ENCODE data around the gene TIGD3. TPM values are rescaled to one million over a fixed set of nuclear protein-coding genes. Genes with fewer than 3 reads are reported as not detected.

Gene TIGD3
- total and polyA plus RNA-seq, 2 donors (not counting 3 experiments of a cell fraction or from before 2014, with no cell fraction given) = 0.18 to 0.27 TPM

DNA sequence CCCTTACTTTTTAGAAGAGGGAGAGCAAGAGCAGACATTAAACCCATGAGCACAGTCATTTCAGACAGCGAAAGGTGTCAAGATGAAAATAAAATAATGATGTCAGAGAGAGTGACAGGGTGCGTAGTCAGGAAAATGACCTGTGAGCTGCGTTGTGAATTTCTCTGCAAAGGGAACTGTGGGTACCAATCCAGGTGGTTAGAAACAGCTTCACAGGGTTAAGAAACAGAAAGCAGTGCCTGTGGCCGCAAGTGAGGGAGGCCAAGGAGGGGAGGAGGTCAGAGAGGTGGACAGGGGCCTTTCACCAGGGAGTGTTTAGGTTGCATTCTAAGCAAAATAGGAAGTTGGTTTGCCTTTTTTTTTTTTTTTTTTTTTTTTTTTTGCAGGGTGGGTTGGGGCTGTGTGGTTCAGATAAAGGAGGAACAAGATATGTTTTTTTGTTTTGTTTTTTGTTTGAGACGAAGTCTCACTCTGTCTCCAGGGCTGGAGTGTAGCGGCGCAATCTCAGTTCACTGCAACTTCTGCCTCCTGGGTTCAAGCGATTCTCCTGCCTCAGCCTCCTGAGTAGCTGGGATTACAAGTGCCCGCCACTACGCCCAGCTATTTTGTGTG lies 7.9 kb downstream of the TIGD3 start:
- dilution Hi-C loops (cut with MboI; ENCODE audit: extremely low pct_ligation_motif_present, low sequenced_read_pairs) (no loop called here), intact Hi-C loops (cut with micrococcal nuclease) (loop anchor here (10.0 kb wide), 1 partner anchor 52 kb away; no protein-coding TSS in a partner anchor)
- Histone ChIP-seq H3K27ac (ENCODE audit: insufficient read depth, low read depth, low read length) (no peak overlapping the region), H4K20me1 (replicated peaks; ENCODE audit: control insufficient read depth, extremely low read depth, insufficient read depth, low read length) (no peaks in the 10 kb centered on the region), H3K79me2 (ENCODE audit: control insufficient read depth, insufficient read depth, low read length) (no peaks in the 10 kb centered on the region), H3K36me3 (ENCODE audit: control insufficient read depth in 2 of 2, extremely low read depth in 1 of 2, insufficient read depth in 2 of 2, low read length in 2 of 2) (no peaks in the 10 kb centered on the region), H2AFZ (ENCODE audit: low read depth, low read length) (no peak overlapping the region), H3K4me3 (replicated peaks in 1 of 3; ENCODE audit: insufficient read depth in 1 of 3, low read depth in 1 of 3, low read length in 3 of 3) (no peak overlapping the region), H3K9me1 (replicated peaks; ENCODE audit: control insufficient read depth, extremely low read depth, insufficient read depth, low read length) (no peaks in the 10 kb centered on the region), H3K4me2 (ENCODE audit: insufficient read depth, low read length) (no peak overlapping the region), H3K9ac (replicated peaks; ENCODE audit: extremely low read depth, insufficient read depth, low read length) (no peak overlapping the region), H3K27me3 (ENCODE audit: control insufficient read depth in 2 of 2, insufficient read depth in 2 of 2, low read length in 2 of 2) (no peaks in the 10 kb centered on the region), H3K9me3 (replicated peaks; ENCODE audit: control insufficient read depth, insufficient read depth, low read length) (no peaks in the 10 kb centered on the region), H3K4me1 (ENCODE audit: control insufficient read depth, extremely low read depth, insufficient read depth, low read length) (no peaks in the 10 kb centered on the region)
- CTCF ChIA-PET = interaction anchor here (1.2 to 1.5 kb wide), 2 partner anchors 9 to 53 kb away, joined by 3 read pairs; no protein-coding TSS in a partner anchor
- FAIRE-seq (no peak), DNase-seq (ENCODE audit: low read depth, low spot score) (no peak)
- BruUV-seq (replicated peaks) = no TSS peak
- POLR2A ChIA-PET = no interaction called here
- TF ChIP-seq GATA2 (IDR thresholded peaks at IDR 0.05; ENCODE audit: insufficient read depth, insufficient read length, low read depth, low read length) = no peak

DNA sequence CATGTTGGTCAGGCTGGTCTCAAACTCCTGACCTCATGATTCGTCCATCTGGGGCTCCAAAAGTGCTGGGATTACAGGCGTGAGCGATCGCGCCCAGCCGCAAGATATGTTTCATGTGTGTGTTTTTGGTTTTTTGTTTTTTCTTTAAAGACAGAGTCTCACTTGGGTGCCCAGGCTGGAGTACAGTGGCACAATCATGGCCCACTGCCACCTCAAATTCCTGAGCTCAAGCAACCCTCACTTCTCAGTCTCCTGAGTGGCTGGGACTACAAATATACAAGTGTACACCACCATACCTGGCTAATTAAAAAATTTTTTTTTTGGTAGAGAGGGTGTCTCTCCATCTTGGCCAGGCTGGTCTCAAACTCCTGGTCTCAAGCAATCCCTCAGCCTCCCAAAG lies 8.4 kb downstream of the TIGD3 start:
- POLR2A ChIA-PET = no interaction called here
- dilution Hi-C loops (cut with MboI; ENCODE audit: extremely low pct_ligation_motif_present, low sequenced_read_pairs) = no loop called here

More for the DNA sequence above, 8.4 kb downstream of the TIGD3 start:
- TF ChIP-seq, protein P1, sequence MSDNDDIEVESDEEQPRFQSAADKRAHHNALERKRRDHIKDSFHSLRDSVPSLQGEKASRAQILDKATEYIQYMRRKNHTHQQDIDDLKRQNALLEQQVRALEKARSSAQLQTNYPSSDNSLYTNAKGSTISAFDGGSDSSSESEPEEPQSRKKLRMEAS (IDR thresholded peaks at IDR 0.05; ENCODE audit: insufficient read depth, insufficient read length) = no peak
- no peak for TF ChIP-seq POLR2A (IDR thresholded peaks at IDR 0.05; ENCODE audit: low read depth, low read length)
- no peak for TF ChIP-seq EZH2 (IDR thresholded peaks at IDR 0.05; ENCODE audit: borderline replicate concordance, low read depth, low read length, severe bottlenecking)
- no peak for TF ChIP-seq GATA2 (IDR thresholded peaks at IDR 0.05; ENCODE audit: insufficient read depth, insufficient read length, low read depth, low read length)
- no peak for TF ChIP-seq FOS (IDR thresholded peaks at IDR 0.05; ENCODE audit: borderline replicate concordance, insufficient read depth, low read length)
- no peak for TF ChIP-seq JUN (IDR thresholded peaks at IDR 0.05; ENCODE audit: borderline replicate concordance, insufficient read depth, insufficient read length, low read depth)
- TF ChIP-seq POLR2AphosphoS5 (IDR thresholded peaks at IDR 0.05; ENCODE audit: insufficient read depth, low read depth, low read length) = no peak
- TF ChIP-seq, protein P2, sequence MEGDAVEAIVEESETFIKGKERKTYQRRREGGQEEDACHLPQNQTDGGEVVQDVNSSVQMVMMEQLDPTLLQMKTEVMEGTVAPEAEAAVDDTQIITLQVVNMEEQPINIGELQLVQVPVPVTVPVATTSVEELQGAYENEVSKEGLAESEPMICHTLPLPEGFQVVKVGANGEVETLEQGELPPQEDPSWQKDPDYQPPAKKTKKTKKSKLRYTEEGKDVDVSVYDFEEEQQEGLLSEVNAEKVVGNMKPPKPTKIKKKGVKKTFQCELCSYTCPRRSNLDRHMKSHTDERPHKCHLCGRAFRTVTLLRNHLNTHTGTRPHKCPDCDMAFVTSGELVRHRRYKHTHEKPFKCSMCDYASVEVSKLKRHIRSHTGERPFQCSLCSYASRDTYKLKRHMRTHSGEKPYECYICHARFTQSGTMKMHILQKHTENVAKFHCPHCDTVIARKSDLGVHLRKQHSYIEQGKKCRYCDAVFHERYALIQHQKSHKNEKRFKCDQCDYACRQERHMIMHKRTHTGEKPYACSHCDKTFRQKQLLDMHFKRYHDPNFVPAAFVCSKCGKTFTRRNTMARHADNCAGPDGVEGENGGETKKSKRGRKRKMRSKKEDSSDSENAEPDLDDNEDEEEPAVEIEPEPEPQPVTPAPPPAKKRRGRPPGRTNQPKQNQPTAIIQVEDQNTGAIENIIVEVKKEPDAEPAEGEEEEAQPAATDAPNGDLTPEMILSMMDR (IDR thresholded peaks at IDR 0.05; ENCODE audit: extremely low read depth in 1 of 2, insufficient read depth in 1 of 2, low read depth in 1 of 2, low read length in 2 of 2) = no peak
- TF ChIP-seq MYC (IDR thresholded peaks at IDR 0.05; ENCODE audit: low read depth, low read length) = no peak
- no peak overlapping the region for H3K9ac ChIP-seq (replicated peaks; ENCODE audit: extremely low read depth, insufficient read depth, low read length)
- DNase-seq (ENCODE audit: low read depth, low spot score) (no peak), FAIRE-seq (no peak)
- H3K4me3 ChIP-seq (replicated peaks in 1 of 3; ENCODE audit: insufficient read depth in 1 of 3, low read depth in 1 of 3, low read length in 3 of 3) = no peak overlapping the region
- no peak overlapping the region for H3K4me2 ChIP-seq (ENCODE audit: insufficient read depth, low read length)
- no peak overlapping the region for H2AFZ ChIP-seq (ENCODE audit: low read depth, low read length)
- no peaks in the 10 kb centered on the region for H4K20me1 ChIP-seq (replicated peaks; ENCODE audit: control insufficient read depth, extremely low read depth, insufficient read depth, low read length)
- H3K4me1 ChIP-seq (ENCODE audit: control insufficient read depth, extremely low read depth, insufficient read depth, low read length) = no peaks in the 10 kb centered on the region
- H3K79me2 ChIP-seq (ENCODE audit: control insufficient read depth, insufficient read depth, low read length) = no peaks in the 10 kb centered on the region
- no peak overlapping the region for H3K27ac ChIP-seq (ENCODE audit: insufficient read depth, low read depth, low read length)
- no peaks in the 10 kb centered on the region for H3K36me3 ChIP-seq (ENCODE audit: control insufficient read depth in 2 of 2, extremely low read depth in 1 of 2, insufficient read depth in 2 of 2, low read length in 2 of 2)
- H3K9me1 ChIP-seq (replicated peaks; ENCODE audit: control insufficient read depth, extremely low read depth, insufficient read depth, low read length) = no peaks in the 10 kb centered on the region
- H3K9me3 ChIP-seq (replicated peaks; ENCODE audit: control insufficient read depth, insufficient read depth, low read length) = no peaks in the 10 kb centered on the region
- intact Hi-C loops (cut with micrococcal nuclease) = loop anchor here (10.0 kb wide), 1 partner anchor 52 kb away; no protein-coding TSS in a partner anchor
- no peaks in the 10 kb centered on the region for H3K27me3 ChIP-seq (ENCODE audit: control insufficient read depth in 2 of 2, insufficient read depth in 2 of 2, low read length in 2 of 2)
- BruUV-seq (replicated peaks) = no TSS peak
- CTCF ChIA-PET = interaction anchor here (1.2 to 1.5 kb wide), 2 partner anchors 8 to 53 kb away, joined by 3 read pairs; no protein-coding TSS in a partner anchor

All from endothelial cell of umbilical vein (primary cell).